22Rv1 (cell line): ENCODE data around the gene C6orf47.
"Not testable (repeated sequence)": the region's sequence is repeated elsewhere in the genome, so short reads cannot be mapped to it uniquely, and the experiment has no call there.

Experiments used
- H3K27ac ChIP-seq: fragments of 450-650 bp; 2 replicates; pipeline ENCODE4 v1.5.1; 2017
- ZFX ChIP-seq: fragments of 450-650 bp; IDR thresholded peaks from 2 replicates; pipeline ENCODE4 v1.6.1; 2017; ENCODE audit warnings: antibody characterized with exemption, borderline replicate concordance
- TF ChIP-seq, protein P1 (sequence below): fragments of 450-650 bp; IDR thresholded peaks from 2 replicates; pipeline ENCODE4 v1.5.1; 2017; ENCODE audit warnings: mild to moderate bottlenecking

Gene C6orf47, protein sequence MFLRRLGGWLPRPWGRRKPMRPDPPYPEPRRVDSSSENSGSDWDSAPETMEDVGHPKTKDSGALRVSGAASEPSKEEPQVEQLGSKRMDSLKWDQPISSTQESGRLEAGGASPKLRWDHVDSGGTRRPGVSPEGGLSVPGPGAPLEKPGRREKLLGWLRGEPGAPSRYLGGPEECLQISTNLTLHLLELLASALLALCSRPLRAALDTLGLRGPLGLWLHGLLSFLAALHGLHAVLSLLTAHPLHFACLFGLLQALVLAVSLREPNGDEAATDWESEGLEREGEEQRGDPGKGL

DNA sequence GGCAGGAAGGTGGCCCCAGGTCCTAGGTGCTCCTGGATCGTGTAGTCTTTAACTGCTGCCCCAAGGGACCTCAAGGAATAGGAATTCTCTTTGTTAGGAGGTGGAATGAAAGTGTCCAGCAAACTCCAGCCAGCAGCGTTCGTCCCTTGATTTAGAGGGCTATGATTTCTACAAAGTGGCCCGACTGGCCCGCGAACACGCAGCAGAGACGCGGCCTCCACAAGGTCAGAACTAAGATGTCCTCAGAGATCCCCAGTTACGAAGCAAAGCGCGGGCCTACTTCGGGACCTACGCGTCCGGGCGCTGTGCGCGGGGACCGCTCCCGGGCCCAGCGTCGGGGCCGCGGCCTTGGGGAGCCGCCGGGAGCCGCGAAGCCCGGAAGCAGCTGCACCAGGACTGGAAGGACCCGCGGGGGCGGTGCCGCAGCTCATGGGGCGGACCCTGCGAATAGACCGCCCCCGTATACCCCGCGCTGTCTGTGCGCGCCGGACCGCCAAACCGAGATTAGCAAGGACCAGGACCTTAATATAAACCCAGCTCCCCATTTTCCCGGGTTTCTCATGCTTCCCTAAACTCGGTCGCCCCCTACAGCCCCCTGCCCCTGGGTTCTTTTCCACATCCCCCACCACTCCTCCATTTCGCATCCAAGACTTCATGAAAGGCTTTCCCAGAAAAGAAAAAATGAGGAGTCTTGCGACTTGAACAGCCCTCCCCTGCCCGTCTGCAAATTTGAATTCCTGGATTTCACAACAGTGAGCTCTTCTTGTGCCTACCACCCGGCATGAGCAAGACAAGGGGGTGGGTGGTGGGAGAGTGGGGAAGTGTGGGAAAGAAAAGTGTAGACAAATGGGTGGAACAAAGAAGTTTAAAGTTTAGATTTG lies at the start of gene C6orf47:
Gene C6orf47 (minus strand): TSS at position 398 of the 881 bp plus-strand sequence. CDS start 831 bp downstream, outside the sequence.
- H3K27ac ChIP-seq = peak within 1 kb of the TSS; percentile 83
- TF ChIP-seq, protein P1, sequence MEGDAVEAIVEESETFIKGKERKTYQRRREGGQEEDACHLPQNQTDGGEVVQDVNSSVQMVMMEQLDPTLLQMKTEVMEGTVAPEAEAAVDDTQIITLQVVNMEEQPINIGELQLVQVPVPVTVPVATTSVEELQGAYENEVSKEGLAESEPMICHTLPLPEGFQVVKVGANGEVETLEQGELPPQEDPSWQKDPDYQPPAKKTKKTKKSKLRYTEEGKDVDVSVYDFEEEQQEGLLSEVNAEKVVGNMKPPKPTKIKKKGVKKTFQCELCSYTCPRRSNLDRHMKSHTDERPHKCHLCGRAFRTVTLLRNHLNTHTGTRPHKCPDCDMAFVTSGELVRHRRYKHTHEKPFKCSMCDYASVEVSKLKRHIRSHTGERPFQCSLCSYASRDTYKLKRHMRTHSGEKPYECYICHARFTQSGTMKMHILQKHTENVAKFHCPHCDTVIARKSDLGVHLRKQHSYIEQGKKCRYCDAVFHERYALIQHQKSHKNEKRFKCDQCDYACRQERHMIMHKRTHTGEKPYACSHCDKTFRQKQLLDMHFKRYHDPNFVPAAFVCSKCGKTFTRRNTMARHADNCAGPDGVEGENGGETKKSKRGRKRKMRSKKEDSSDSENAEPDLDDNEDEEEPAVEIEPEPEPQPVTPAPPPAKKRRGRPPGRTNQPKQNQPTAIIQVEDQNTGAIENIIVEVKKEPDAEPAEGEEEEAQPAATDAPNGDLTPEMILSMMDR = no peak
- TF ChIP-seq ZFX = no peak

DNA sequence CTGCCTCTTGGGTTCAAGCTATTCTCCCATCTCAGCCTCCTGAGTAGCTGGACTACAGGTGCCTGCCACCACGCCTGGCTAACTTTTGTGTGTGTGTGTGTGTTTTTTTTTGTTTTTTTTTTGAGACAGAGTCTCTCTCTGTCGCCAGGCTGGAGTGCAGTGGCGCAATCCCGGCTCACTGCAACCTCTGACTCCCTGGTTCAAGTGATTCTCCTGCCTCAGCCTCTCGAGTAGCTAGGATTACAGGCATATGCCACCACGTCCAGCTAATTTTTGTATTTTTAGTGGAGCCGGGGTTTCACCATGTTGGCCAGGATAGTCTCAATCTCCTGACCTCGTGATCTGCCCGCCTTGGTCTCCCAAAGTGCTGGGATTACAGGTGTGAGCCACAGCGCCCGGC lies 48.6 kb upstream of the C6orf47 start:
- not testable (repeated sequence) for H3K27ac ChIP-seq

DNA sequence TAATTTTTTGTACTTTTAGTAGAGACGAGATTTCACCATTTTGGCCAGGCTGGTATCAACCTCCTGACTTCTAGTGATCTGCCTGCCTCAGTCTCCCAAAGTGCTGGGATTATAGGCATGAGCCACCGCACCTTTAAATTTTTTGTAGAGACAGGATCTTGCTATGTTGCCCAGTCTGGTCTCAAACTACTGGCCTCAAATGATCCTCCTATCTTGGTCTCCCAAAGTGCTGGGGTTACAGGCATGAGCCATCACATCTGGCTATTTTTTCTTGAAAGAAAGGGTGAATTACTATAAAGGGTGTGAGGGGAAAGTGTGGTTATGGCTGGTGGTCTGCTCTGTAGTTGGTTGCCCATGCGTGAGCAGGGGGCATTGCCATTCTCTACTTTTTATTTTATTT lies 47.6 kb upstream of the C6orf47 start:
- no peak overlapping the region for H3K27ac ChIP-seq
- TF ChIP-seq ZFX = no peak
- TF ChIP-seq, protein P1 = no peak

DNA sequence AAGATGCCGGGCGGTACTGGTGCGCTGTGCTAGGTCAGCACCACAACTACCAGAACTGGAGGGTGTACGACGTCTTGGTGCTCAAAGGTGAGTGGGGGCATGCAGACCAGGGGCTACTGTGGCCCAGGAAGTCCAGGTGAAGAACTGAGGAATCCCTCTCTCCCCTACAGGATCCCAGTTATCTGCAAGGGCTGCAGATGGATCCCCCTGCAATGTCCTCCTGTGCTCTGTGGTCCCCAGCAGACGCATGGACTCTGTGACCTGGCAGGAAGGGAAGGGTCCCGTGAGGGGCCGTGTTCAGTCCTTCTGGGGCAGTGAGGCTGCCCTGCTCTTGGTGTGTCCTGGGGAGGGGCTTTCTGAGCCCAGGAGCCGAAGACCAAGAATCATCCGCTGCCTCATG lies 47.1 kb upstream of the C6orf47 start:
- no peak for TF ChIP-seq ZFX
- TF ChIP-seq, protein P1 = no peak
- H3K27ac ChIP-seq = no peak overlapping the region

DNA sequence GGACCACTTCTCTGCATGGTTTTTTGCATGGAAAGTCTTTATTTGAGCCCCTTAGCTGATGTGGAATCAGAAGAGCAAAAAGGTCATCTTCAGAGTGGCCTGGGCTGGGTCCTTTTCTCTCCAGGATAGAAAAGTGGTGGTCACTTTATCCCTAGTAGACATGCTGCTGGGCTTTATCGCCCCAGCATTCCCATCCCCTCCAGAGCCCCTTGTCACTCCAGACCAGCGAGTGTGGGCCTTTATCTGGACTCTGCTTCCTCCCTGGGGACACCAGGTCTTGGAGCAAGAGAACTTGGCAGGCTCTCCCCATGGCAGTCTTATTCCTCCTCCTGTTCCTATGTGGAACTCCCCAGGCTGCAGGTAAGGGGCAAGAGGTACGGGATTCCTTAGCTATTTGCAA lies 46.0 kb upstream of the C6orf47 start, which contains the start of gene LY6G6F:
Gene LY6G6F (plus strand): TSS at position 268 of the 400 bp plus-strand sequence. CDS start 41 bp downstream, at position 309.
- TF ChIP-seq ZFX = no peak
- TF ChIP-seq, protein P1 = no peak
- H3K27ac ChIP-seq = no peak within 1 kb of the TSS

DNA sequence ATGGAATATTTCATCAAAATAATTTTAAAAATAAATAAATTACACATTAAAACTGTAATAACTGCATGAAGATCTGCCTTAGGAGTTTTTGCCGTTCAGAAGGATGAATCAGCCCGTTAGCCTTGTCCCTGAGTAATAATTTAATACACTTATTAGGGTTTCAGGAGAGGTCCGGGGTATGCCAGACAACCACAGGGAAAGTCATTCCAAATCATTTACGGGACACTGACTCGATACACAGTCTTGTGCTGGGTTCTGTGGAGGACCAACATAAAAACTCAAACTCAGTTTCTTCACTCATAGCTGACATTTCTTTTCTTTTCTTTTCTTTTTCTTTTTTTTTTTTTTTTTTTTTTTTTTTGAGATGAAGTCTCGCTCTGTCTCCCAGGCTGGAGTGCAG lies 45.4 kb upstream of the C6orf47 start:
- no peak overlapping the region for H3K27ac ChIP-seq
- no peak for TF ChIP-seq ZFX
- TF ChIP-seq, protein P1 = no peak

DNA sequence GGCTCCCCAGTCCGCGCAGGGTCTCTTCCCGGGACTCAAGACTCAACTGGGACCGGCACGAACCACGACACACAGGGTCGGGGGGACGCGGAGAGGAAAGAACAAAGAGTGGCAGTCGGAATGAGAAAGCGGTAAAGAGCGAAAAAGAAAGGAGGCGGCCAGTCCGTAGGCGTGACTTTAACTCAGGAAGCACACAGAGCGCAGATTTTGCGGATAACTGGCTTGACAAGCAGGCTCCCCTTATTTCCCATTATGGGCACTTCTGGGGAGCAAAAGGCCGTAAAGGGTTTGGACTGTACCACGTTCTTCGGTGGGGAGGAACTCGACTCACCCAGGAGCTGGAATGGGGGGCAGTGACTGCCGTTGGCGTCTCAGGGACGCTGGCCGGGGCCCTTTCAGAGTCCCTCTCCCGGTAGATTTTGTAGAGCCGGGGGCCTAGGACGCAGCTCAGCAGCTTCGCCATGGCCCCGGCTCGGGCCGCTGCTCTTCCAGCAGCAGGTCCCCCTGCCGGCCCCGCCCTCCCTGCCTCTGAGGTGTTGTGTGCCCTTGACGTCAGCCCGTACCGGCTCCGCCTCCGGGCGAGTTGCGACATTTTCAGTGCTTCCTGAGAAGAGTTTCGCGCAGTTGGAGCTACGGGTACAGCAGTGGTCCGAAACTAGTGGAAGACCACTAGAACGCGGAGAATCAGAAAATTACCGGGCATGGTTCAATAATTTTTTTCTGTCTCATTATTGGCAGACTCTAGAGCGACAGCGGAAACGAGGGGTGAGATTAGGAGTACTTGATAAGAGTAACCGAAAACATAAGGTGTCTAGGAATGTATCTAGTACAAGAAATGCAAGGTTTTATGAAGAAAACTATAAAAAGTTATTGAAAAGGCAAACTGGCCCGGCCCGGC lies 42.5 kb upstream of the C6orf47 start, which contains the start of gene ABHD16A:
Gene ABHD16A (minus strand): TSS at position 506 of the 898 bp plus-strand sequence. CDS start 43 bp downstream, at position 463.
- TF ChIP-seq, protein P1 = no peak
- TF ChIP-seq ZFX = no peak
- peak within 1 kb of the TSS; percentile 72 for H3K27ac ChIP-seq
